ENCODE data around the gene MELK.

Gene MELK

DNA sequence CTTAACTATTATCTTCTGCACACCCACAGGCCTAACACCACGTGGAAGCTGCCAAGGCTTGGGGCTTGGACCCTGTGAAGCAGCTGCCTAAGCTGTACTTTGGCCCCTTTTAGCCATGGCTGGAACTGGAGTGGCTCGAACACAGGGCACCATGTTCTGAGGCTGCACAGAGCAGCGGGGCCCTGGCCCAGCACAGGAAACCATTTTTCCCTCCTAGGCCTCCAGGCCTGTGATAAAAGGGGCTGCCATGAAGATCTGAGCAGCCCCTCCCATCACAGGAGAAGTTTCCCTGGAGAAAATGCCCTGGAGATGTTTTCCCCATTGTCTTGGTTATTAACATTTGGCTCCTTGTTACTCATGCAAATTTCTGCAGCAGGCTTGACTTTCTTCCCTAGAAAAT, 126.3 kb downstream of the MELK start:
- no peaks in the 10 kb centered on the region for H3K9me3 ChIP-seq (ENCODE audit: low read depth, low read length)
- DNase-seq (ENCODE audit: low read depth, low spot score) = no peak
- H3K4me3 ChIP-seq = no peak overlapping the region
- no peak overlapping the region for H3K9ac ChIP-seq (ENCODE audit: insufficient read length)
- H3K36me3 ChIP-seq (ENCODE audit: insufficient read depth, low read length) = no peaks in the 10 kb centered on the region
- TF ChIP-seq EZH2 (IDR thresholded peaks at IDR 0.05) (no peak), POLR2AphosphoS5 (IDR thresholded peaks at IDR 0.05; ENCODE audit: borderline replicate concordance, low read depth, low read length) (no peak), FOXP2 (optimal IDR thresholded peaks at IDR 0.05; ENCODE audit: control extremely low read depth, extremely low read length, insufficient read depth) (no peak)
- no peak overlapping the region for H3K27ac ChIP-seq

DNA sequence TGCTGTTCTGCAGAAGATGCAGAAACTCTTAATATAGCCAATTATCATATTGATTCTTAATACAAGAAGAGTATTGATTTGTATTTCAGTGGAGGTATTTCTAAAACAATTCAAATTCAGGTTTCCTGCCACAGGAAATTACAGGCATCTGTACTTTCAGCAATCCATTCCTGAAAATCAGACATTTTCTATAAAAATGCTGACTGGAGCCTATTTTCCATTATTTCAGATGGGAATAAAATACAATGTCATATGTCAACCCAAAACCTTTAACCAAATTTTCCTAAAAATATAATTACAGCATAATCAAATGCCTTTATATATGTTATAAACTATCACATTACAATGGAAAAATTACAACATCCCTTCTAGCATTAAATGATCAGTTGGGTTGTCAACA, 131.5 kb downstream of the MELK start:
- TF ChIP-seq POLR2AphosphoS5 (IDR thresholded peaks at IDR 0.05; ENCODE audit: borderline replicate concordance, low read depth, low read length) (no peak), EZH2 (IDR thresholded peaks at IDR 0.05) (no peak), FOXP2 (optimal IDR thresholded peaks at IDR 0.05; ENCODE audit: control extremely low read depth, extremely low read length, insufficient read depth) (no peak)
- DNase-seq (ENCODE audit: low read depth, low spot score) = no peak
- no peaks in the 10 kb centered on the region for H3K9me3 ChIP-seq (ENCODE audit: low read depth, low read length)
- H3K4me3 ChIP-seq = no peak overlapping the region
- H3K36me3 ChIP-seq (ENCODE audit: insufficient read depth, low read length) = no peaks in the 10 kb centered on the region
- H3K9ac ChIP-seq (ENCODE audit: insufficient read length) = no peak overlapping the region
- no peak overlapping the region for H3K27ac ChIP-seq

DNA sequence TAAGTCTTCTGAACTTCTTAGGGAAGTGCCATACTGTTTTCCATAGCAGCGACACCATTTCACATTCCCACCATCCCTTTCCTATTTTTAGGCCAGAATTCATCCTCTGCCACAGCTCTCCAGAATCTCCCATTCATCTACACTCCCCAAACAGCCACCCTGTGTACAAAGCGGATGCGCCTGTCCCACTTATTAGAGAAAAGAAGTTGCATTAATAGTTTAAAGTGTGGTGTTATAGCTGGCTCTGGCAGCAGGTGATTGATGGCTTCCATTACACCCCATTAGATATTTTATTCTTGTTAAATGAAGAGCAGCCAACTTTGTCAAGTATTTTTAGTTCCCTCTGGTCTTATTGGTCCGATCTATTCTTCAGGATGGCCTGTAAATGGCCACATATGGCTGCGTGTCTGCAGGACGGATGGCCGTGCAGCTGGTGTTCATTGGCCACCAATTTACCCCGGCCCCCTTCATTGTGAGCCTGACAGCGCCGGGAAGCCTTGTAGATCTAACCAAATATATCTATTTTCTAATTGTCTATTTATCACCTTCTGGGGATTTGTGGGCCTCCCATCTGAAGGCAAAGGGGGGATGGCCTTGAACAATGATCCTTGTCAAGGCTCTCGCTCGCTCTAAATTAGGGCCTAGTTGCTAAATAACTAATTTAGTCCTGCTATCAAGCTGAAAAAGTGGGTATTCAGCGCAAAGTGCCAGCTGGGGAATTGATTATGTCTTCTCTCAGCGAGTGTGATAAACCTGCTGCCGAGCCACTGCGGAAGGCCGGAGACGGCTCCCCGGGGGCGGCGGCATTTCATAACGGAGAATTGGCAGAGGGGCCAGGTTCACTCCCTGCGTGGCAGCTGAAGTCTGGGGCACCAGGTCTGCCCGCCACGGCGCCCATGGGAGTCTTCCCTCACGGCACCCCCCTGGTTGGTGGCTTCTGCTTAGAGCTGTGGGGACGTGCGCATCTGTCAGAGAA, 141.1 kb downstream of the MELK start:
- no peak for DNase-seq (ENCODE audit: low read depth, low spot score)
- TF ChIP-seq FOXP2 (optimal IDR thresholded peaks at IDR 0.05; ENCODE audit: control extremely low read depth, extremely low read length, insufficient read depth) (no peak), EZH2 (IDR thresholded peaks at IDR 0.05) (no peak), POLR2AphosphoS5 (IDR thresholded peaks at IDR 0.05; ENCODE audit: borderline replicate concordance, low read depth, low read length) (no peak)
- H3K9ac ChIP-seq (ENCODE audit: insufficient read length) = no peak overlapping the region
- no peak overlapping the region for H3K4me3 ChIP-seq
- H3K9me3 ChIP-seq (ENCODE audit: low read depth, low read length) = no peaks in the 10 kb centered on the region
- H3K27ac ChIP-seq = no peak overlapping the region
- H3K36me3 ChIP-seq (ENCODE audit: insufficient read depth, low read length) = no peaks in the 10 kb centered on the region

DNA sequence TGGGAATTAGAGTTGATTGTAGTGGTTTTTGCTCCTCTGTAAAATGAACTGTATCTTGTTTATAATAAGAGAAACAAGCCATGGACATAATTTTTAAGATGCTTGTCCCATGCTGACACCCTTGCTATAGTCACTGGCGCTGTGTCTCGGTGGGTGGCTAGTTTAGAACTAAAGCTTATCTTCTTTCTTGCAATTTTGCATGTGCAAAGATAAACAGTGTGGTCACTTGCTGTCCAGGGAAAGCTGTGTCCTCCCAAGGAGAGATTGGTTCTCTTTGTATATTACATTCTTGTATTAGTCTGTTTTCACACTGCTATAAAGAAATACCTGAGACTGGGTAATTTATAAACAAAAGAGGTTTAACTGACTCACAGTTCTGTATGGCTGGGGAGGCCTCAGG, 143.8 kb downstream of the MELK start:
- DNase-seq (ENCODE audit: low read depth, low spot score) = no peak
- no peak for TF ChIP-seq EZH2 (IDR thresholded peaks at IDR 0.05)
- no peak overlapping the region for H3K27ac ChIP-seq
- H3K4me3 ChIP-seq = no peak overlapping the region
- H3K36me3 ChIP-seq (ENCODE audit: insufficient read depth, low read length) = no peaks in the 10 kb centered on the region
- no peak overlapping the region for H3K9ac ChIP-seq (ENCODE audit: insufficient read length)
- no peaks in the 10 kb centered on the region for H3K9me3 ChIP-seq (ENCODE audit: low read depth, low read length)

DNA sequence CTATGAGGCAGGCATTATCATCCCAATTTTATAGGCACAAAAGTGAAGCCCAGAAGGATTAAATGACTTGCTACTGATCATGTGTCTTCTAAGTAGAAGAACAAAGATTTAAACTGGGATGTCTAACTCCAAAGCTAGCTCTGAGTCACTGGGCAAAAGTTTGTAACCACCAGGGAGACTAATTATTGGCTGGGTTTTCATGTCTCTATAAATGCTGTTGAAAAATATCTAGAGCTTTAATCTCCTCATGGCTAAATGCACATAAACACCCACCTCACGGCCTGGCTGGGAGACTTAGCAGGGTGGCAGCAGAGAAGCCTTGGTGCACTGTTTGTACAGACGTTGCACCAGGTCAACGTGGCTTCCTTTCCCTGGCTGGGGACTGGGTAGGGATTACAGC, 144.6 kb downstream of the MELK start:
- H3K27ac ChIP-seq = no peak overlapping the region
- TF ChIP-seq FOXP2 (optimal IDR thresholded peaks at IDR 0.05; ENCODE audit: control extremely low read depth, extremely low read length, insufficient read depth) (no peak), POLR2AphosphoS5 (IDR thresholded peaks at IDR 0.05; ENCODE audit: borderline replicate concordance, low read depth, low read length) (no peak), EZH2 (IDR thresholded peaks at IDR 0.05) (no peak)
- DNase-seq (ENCODE audit: low read depth, low spot score) = no peak
- no peaks in the 10 kb centered on the region for H3K36me3 ChIP-seq (ENCODE audit: insufficient read depth, low read length)
- H3K9ac ChIP-seq (ENCODE audit: insufficient read length) = no peak overlapping the region
- H3K9me3 ChIP-seq (ENCODE audit: low read depth, low read length) = no peaks in the 10 kb centered on the region
- no peak overlapping the region for H3K4me3 ChIP-seq

DNA sequence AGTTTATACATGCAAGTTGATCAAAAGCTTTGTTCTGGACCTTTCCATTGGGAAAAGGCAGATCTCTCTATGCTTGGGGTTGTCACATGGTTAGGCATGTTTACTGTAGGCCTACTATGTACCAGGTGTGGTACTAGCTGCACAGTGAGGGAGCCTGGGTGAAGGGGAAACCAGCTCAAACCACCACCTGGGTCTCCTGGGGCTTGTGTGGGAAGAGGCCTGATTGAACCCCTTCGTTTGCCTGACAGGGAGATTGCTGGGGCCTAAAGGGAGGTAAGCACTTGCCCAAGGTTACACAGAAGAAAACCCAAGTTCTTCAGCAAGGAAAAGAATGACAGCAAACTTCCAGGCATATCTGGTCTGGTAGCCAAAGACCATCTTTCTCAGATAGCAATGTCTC, 145.9 kb downstream of the MELK start:
- no peak overlapping the region for H3K4me3 ChIP-seq
- H3K36me3 ChIP-seq (ENCODE audit: insufficient read depth, low read length) = no peaks in the 10 kb centered on the region
- H3K9me3 ChIP-seq (ENCODE audit: low read depth, low read length) = no peaks in the 10 kb centered on the region
- DNase-seq (ENCODE audit: low read depth, low spot score) = no peak
- no peak overlapping the region for H3K9ac ChIP-seq (ENCODE audit: insufficient read length)
- no peak for TF ChIP-seq EZH2 (IDR thresholded peaks at IDR 0.05)
- no peak for TF ChIP-seq POLR2AphosphoS5 (IDR thresholded peaks at IDR 0.05; ENCODE audit: borderline replicate concordance, low read depth, low read length)
- TF ChIP-seq FOXP2 (optimal IDR thresholded peaks at IDR 0.05; ENCODE audit: control extremely low read depth, extremely low read length, insufficient read depth) = no peak
- H3K27ac ChIP-seq = no peak overlapping the region

DNA sequence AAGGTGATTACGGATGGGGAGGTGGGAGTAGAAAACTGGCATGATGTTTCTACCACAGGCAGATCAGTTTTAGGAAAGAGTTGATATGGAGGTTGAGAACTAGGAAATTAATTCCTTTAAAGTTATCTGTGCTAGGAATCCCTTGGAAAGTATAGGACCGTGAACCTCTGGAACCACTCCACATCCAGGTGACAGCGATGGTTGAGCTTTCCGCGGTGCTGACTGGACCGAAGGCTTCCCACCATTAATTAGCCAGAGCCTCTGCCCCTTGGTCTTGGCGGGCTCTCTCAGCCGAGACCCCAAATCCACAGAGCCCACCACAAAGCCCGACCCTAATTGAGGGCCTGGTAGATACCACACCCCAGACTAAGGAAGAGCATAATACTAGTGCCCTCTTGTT, 147.3 kb downstream of the MELK start:
- no peak overlapping the region for H3K27ac ChIP-seq
- H3K36me3 ChIP-seq (ENCODE audit: insufficient read depth, low read length) = no peaks in the 10 kb centered on the region
- H3K9ac ChIP-seq (ENCODE audit: insufficient read length) = no peak overlapping the region
- H3K4me3 ChIP-seq = no peak overlapping the region
- no peak for TF ChIP-seq EZH2 (IDR thresholded peaks at IDR 0.05)
- DNase-seq (ENCODE audit: low read depth, low spot score) = no peak
- no peaks in the 10 kb centered on the region for H3K9me3 ChIP-seq (ENCODE audit: low read depth, low read length)

DNA sequence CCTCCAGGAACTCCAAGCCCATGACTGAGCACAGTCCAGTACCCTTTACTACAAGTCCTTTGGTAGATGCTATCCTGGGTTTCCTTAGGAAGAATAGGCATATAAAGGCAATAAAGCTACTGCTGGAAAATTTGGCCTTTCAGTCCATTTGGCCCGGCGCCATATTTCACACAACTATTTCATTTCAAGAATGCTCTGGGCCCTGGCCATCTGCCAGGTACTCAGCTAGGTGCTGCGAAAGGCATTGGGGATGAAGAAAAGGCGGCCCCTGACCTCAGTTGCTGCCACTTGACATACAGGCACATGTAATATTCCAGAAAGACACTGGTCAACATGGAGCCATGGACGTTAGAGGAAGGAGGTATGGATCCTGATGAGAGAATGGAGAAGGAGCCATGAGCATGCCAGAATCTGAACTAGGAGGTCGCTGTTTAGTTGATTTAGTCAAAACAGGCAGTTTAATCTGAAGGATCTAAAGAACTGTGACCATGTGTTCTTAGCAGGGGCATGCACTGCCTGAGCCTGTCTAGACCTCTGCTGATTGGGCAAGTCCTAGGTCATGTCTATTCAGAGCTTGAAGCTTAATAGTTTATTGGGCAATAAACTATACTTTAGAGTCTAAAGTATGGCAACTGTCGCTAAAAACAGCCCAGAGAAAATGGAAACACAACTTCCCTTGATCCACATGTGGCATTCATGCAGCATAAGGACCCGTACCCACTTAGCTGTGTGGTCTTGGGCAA, 149.3 kb downstream of the MELK start:
- no peak for DNase-seq (ENCODE audit: low read depth, low spot score)
- H3K9ac ChIP-seq (ENCODE audit: insufficient read length) = no peak overlapping the region
- no peaks in the 10 kb centered on the region for H3K36me3 ChIP-seq (ENCODE audit: insufficient read depth, low read length)
- TF ChIP-seq POLR2AphosphoS5 (IDR thresholded peaks at IDR 0.05; ENCODE audit: borderline replicate concordance, low read depth, low read length) (no peak), FOXP2 (optimal IDR thresholded peaks at IDR 0.05; ENCODE audit: control extremely low read depth, extremely low read length, insufficient read depth) (no peak), EZH2 (IDR thresholded peaks at IDR 0.05) (no peak)
- H3K4me3 ChIP-seq = no peak overlapping the region
- H3K27ac ChIP-seq = no peak overlapping the region
- no peaks in the 10 kb centered on the region for H3K9me3 ChIP-seq (ENCODE audit: low read depth, low read length)
